Measurements from ENCODE around the gene DOCK8. TPM values are rescaled to one million over a fixed set of nuclear protein-coding genes. Genes with fewer than 3 reads are reported as not detected.
"Not testable (repeated sequence)": the region's sequence is repeated elsewhere in the genome, so short reads cannot be mapped to it uniquely, and the experiment has no call there.

Gene DOCK8
- total RNA-seq, 4 donors from 2014 or later: 11.6 to 46.1 (median 31.8) TPM

GRCh38 chr9:406886-407654 is 192.4 kb downstream of the DOCK8 start:
- 74 to 80% methylated on average over 1 to 7 of the region's 7 CpGs for WGBS, 2 donors (ENCODE audit: low coverage in 1 of 2)
- H3K27ac ChIP-seq: no peak overlapping the region

GRCh38 chr9:409655-410054 is 195.0 kb downstream of the DOCK8 start:
- ATAC-seq, H3K9me3 ChIP-seq, H3K27me3 ChIP-seq, H3K4me1 ChIP-seq, H3K27ac ChIP-seq, H3K4me3 ChIP-seq: not testable (repeated sequence)
- H3K36me3 ChIP-seq: peaks cover 0 to 57% of the 10 kb centered on the region in 2 donors
- WGBS, 2 donors (ENCODE audit: low coverage in 1 of 2): 82 to 89% methylated on average over 4 to 5 of the region's 7 CpGs

More at GRCh38 chr9:406886-407654, 192.4 kb downstream of the DOCK8 start:
- TF ChIP-seq EP300 (IDR thresholded peaks at IDR 0.05) (no peak), CTCF (IDR thresholded peaks at IDR 0.05) (peak in 1 of 4 experiments; percentile 11)
- Histone ChIP-seq H3K4me3 (no peak overlapping the region), H3K4me1 (no peaks in the 10 kb centered on the region), H3K36me3 (peaks cover 0 to 77% of the 10 kb centered on the region in 2 donors), H3K9me3 (no peaks in the 10 kb centered on the region), H3K27me3 (no peaks in the 10 kb centered on the region)
- no peak for ATAC-seq

- Histone ChIP-seq H3K4me3 (no peak overlapping the region), H3K9me3 (no peaks in the 10 kb centered on the region), H3K36me3 (peaks cover 0 to 44% of the 10 kb centered on the region in 2 donors), H3K4me1 (no peaks in the 10 kb centered on the region), H3K27me3 (no peaks in the 10 kb centered on the region), H3K27ac (no peak overlapping the region)
- 92% methylated on average over 5 of the region's 5 CpGs; no CpG with 5 or more reads in 1 of the 2 donors for WGBS, 2 donors (ENCODE audit: low coverage in 1 of 2)
- ATAC-seq: no peak
- TF ChIP-seq EP300 (IDR thresholded peaks at IDR 0.05) (no peak), POLR2A (IDR thresholded peaks at IDR 0.05) (no peak), CTCF (IDR thresholded peaks at IDR 0.05) (no peak), POLR2AphosphoS5 (IDR thresholded peaks at IDR 0.05) (no peak)
Measured at GRCh38 chr9:414595-414994, 199.9 kb downstream of the DOCK8 start.

GRCh38 chr9:419571-420171 is 205.0 kb downstream of the DOCK8 start:
- Histone ChIP-seq H3K36me3 (peaks cover 0 to 77% of the 10 kb centered on the region in 2 donors), H3K27ac (no peak overlapping the region), H3K9me3 (no peaks in the 10 kb centered on the region), H3K4me1 (no peaks in the 10 kb centered on the region), H3K4me3 (no peak overlapping the region), H3K27me3 (no peaks in the 10 kb centered on the region)
- 50 to 60% methylated on average over 3 of the region's 5 CpGs for WGBS, 2 donors (ENCODE audit: low coverage in 1 of 2)
- ATAC-seq: no peak
- TF ChIP-seq EP300 (IDR thresholded peaks at IDR 0.05): no peak
- TF ChIP-seq POLR2AphosphoS5 (IDR thresholded peaks at IDR 0.05): no peak
- TF ChIP-seq CTCF (IDR thresholded peaks at IDR 0.05): no peak
- no peak for TF ChIP-seq POLR2A (IDR thresholded peaks at IDR 0.05)

- Histone ChIP-seq H3K27me3 (no peaks in the 10 kb centered on the region), H3K27ac (no peak overlapping the region), H3K4me1 (no peaks in the 10 kb centered on the region), H3K9me3 (no peaks in the 10 kb centered on the region), H3K4me3 (no peak overlapping the region), H3K36me3 (peaks cover 0 to 83% of the 10 kb centered on the region in 2 donors)
- TF ChIP-seq EP300 (IDR thresholded peaks at IDR 0.05): no peak
- no peak for TF ChIP-seq CTCF (IDR thresholded peaks at IDR 0.05)
- TF ChIP-seq POLR2AphosphoS5 (IDR thresholded peaks at IDR 0.05): no peak
- no peak for TF ChIP-seq POLR2A (IDR thresholded peaks at IDR 0.05)
- 86 to 100% methylated on average over 2 to 6 of the region's 6 CpGs for WGBS, 2 donors (ENCODE audit: low coverage in 1 of 2)
- no peak for ATAC-seq
Measured at GRCh38 chr9:421896-422295, 207.2 kb downstream of the DOCK8 start.
